ENCODE measurements around the gene POLR3E.

GRCh38 chr16:22352723-22353122 lies 55.5 kb downstream of the POLR3E start:
- TF ChIP-seq, protein P1, sequence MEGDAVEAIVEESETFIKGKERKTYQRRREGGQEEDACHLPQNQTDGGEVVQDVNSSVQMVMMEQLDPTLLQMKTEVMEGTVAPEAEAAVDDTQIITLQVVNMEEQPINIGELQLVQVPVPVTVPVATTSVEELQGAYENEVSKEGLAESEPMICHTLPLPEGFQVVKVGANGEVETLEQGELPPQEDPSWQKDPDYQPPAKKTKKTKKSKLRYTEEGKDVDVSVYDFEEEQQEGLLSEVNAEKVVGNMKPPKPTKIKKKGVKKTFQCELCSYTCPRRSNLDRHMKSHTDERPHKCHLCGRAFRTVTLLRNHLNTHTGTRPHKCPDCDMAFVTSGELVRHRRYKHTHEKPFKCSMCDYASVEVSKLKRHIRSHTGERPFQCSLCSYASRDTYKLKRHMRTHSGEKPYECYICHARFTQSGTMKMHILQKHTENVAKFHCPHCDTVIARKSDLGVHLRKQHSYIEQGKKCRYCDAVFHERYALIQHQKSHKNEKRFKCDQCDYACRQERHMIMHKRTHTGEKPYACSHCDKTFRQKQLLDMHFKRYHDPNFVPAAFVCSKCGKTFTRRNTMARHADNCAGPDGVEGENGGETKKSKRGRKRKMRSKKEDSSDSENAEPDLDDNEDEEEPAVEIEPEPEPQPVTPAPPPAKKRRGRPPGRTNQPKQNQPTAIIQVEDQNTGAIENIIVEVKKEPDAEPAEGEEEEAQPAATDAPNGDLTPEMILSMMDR (IDR thresholded peaks at IDR 0.05; ENCODE audit: insufficient read depth, low read length, poor library complexity, severe bottlenecking) = no peak
- TF ChIP-seq EZH2phosphoT487 (conservative IDR thresholded peaks at IDR 0.05; ENCODE audit: low read length) = no peak

Measured in SU-DHL-6 (cell line).